ENCODE measurements around the gene ADD1. TPM values are rescaled to one million over a fixed set of nuclear protein-coding genes. Genes with fewer than 3 reads are reported as not detected.

The ADD1 gene
- total RNA-seq, 1 donor from 2014 or later = 240 TPM

DNA sequence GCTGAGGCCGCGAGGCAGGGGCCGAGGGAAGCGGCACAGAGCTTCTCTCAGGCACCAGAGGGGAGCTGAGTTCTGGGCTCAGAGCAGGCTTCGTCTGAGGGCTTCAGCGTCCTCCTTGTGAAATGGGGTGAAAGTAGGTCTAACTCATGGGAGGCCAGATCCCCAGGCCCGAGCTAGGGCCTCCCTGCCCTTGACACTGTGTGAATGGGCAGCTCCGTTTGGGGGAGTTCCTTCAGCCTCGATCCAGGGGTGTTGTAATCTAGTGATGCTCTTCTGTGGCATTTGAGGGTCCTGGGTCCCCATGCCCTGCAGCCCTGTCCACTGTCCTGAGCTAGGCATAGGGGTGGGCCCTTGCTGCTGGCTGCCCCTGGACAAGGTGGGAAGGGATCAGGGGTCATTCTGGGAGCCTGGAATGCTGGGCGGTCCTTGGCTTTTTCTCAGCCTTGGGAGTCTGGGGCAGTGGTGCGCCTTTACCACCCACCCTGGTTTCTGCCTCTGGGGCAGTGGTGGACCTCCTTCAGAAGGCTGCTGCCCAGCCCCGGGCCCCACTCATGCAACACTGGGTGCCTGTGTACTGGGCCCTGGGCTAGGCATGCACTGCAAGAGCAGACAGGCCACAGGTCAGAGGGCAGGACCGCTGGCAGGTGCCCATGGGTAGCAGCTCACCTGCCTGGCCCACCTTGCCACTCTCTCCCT is 46.6 kb upstream of the ADD1 start:
- TF ChIP-seq, protein P1, sequence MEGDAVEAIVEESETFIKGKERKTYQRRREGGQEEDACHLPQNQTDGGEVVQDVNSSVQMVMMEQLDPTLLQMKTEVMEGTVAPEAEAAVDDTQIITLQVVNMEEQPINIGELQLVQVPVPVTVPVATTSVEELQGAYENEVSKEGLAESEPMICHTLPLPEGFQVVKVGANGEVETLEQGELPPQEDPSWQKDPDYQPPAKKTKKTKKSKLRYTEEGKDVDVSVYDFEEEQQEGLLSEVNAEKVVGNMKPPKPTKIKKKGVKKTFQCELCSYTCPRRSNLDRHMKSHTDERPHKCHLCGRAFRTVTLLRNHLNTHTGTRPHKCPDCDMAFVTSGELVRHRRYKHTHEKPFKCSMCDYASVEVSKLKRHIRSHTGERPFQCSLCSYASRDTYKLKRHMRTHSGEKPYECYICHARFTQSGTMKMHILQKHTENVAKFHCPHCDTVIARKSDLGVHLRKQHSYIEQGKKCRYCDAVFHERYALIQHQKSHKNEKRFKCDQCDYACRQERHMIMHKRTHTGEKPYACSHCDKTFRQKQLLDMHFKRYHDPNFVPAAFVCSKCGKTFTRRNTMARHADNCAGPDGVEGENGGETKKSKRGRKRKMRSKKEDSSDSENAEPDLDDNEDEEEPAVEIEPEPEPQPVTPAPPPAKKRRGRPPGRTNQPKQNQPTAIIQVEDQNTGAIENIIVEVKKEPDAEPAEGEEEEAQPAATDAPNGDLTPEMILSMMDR (IDR thresholded peaks at IDR 0.05) = peak; percentile 2
- Mint-ChIP-seq H3K36me3 (ENCODE audit: low read depth) (no peaks in the 10 kb centered on the region), H3K27ac (ENCODE audit: unreplicated experiment) (peak overlapping the region; percentile 96), H3K4me1 (ENCODE audit: low read depth) (peaks cover 79% of the 10 kb centered on the region), H3K4me3 (ENCODE audit: unreplicated experiment) (peak overlapping the region; percentile 4), H3K9me3 (ENCODE audit: low read depth) (no peaks in the 10 kb centered on the region), H3K27me3 (ENCODE audit: low read depth) (no peaks in the 10 kb centered on the region)
- peak; percentile 88 for DNase-seq (ENCODE audit: low spot score)

DNA sequence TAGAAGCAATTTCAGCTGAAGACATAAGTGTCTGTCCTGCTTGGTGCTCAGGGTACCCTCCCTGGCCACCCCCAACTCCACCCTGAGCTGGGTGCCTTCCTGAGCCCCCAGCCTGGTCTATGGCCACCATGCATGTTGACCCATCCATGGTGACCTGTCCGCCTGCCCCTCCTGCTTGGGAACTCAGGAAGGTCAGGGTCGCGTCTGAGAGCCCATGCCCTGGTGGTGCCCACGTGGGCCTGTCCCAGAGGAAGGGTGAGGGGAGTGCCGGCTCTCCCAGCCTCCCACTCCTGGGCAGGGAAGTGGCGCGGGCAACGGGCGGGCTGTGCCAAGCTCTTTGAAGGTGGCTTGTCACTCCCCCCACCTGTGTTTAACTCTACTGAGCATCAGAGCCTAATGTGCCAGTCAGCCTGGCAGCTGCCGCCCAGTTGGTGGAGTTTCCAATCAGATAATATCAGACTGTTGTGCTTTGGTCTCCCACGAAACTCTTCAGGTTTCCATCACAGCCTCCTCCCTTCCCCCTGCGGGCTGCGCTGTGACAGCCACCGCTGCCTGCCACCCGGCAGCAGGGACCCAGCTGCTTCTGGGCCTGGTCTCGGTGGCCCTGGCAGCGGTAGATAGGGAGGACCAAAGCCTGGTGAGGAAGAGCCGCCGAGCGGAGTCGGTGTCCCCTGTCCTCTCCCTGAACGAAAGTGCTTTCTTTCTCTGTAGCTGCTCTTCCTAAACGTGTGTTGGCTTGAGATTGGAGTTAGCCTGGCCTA is 45.9 kb upstream of the ADD1 start:
- H3K27me3 Mint-ChIP-seq (ENCODE audit: low read depth) = no peaks in the 10 kb centered on the region
- peak overlapping the region; percentile 61 for H3K27ac Mint-ChIP-seq (ENCODE audit: unreplicated experiment)
- H3K4me1 Mint-ChIP-seq (ENCODE audit: low read depth) = peaks cover 79% of the 10 kb centered on the region
- H3K4me3 Mint-ChIP-seq (ENCODE audit: unreplicated experiment) = no peak overlapping the region
- H3K9me3 Mint-ChIP-seq (ENCODE audit: low read depth) = no peaks in the 10 kb centered on the region
- DNase-seq (ENCODE audit: low spot score) = peak; percentile 71
- no peaks in the 10 kb centered on the region for H3K36me3 Mint-ChIP-seq (ENCODE audit: low read depth)
- TF ChIP-seq, protein P1 (IDR thresholded peaks at IDR 0.05) = no peak

DNA sequence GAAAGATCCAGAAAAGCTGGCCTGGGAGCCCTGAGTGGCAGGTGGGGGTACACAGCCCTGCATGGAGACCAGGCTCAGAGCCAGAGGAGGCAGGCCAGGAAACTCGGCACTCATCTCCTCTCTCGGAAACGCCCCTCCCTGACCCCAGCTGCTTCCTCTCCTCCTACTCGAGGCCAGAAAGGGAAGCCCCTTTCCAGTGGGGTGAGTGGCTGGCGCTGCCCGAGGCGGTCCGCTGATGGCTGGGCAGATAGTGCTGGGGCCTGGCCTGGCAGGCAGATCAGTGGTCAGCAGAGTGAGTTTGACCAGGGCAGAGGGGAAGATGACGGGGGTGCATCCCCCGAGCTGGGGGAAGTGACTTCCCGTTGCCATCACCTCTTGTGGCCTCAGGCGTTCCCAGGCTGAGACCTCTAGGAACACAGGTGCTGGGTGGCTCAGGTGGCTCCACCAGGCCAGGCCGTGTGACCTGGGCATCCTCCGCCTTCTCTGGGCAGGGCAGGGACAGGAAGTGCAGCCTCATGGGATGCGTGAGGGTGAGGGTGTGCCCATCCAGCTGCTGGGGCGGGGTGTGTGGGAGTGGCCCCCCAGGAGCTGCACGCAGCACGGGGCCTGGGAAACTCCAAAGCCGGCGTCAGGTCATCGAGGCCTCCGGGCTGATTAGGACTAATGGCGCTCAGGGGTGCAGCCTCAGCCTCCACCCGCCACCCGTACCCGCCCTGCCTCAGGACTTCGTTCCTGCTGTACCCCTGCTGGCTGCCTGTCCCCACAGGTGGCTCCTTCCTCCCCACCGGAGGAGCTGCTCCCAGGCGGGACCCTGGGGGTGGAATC is 45.0 kb upstream of the ADD1 start:
- Mint-ChIP-seq H3K4me3 (ENCODE audit: unreplicated experiment) (no peak overlapping the region), H3K27me3 (ENCODE audit: low read depth) (no peaks in the 10 kb centered on the region), H3K9me3 (ENCODE audit: low read depth) (no peaks in the 10 kb centered on the region), H3K4me1 (ENCODE audit: low read depth) (peaks cover 78% of the 10 kb centered on the region), H3K36me3 (ENCODE audit: low read depth) (no peaks in the 10 kb centered on the region), H3K27ac (ENCODE audit: unreplicated experiment) (peak overlapping the region; percentile 81)
- TF ChIP-seq, protein P1 (IDR thresholded peaks at IDR 0.05) = no peak
- peak; percentile 88 for DNase-seq (ENCODE audit: low spot score)

DNA sequence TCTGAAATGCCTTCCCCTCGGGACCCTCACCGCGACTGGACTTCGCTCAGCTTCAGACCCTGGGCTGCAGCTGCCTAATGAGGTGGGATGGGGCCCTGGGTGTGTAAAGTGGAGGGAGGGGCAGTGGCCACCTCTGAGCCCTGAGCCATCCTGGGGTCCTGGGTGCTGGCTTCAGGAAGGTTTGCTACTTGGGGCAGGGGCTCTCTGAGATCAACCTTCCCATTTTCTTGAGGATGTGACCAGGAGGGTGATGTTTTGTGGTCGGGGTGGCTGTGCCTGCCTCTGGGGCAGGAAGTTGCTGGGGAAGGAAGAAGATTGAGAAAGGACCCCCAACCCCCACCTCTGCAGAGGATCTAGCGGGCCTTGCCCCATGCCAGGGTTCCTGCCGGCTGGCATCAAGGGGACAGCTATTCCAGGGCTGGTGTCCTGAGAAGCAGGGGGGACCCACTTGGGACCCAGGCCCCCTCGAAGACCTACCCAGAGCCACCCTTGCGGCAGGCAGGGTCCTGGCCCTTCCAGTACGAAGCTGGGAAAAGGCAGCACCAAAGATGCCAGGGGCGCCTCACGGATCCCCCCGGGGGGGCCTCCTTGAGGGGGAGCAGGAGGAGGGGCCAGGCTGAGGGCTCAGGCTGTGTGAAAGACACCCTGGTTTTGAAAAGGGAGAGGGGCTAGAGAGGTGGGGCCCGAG is 44.3 kb upstream of the ADD1 start:
- H3K9me3 Mint-ChIP-seq (ENCODE audit: low read depth) = no peaks in the 10 kb centered on the region
- H3K27me3 Mint-ChIP-seq (ENCODE audit: low read depth) = no peaks in the 10 kb centered on the region
- no peak overlapping the region for H3K4me3 Mint-ChIP-seq (ENCODE audit: unreplicated experiment)
- H3K27ac Mint-ChIP-seq (ENCODE audit: unreplicated experiment) = peak overlapping the region; percentile 93
- DNase-seq (ENCODE audit: low spot score) = peak; percentile 63
- no peaks in the 10 kb centered on the region for H3K36me3 Mint-ChIP-seq (ENCODE audit: low read depth)
- TF ChIP-seq, protein P1 (IDR thresholded peaks at IDR 0.05) = no peak
- peaks cover 71% of the 10 kb centered on the region for H3K4me1 Mint-ChIP-seq (ENCODE audit: low read depth)
